Measurements from ENCODE around the gene GRIN2A. TPM values are rescaled to one million over a fixed set of nuclear protein-coding genes. Genes with fewer than 3 reads are reported as not detected.

GRIN2A gene
- total RNA-seq, 1 donor from 2014 or later: 5.3 TPM

- no peak for DNase-seq (ENCODE audit: low spot score)
Observed at GRCh38 chr16:9821331-9821730, 360.9 kb downstream of the GRIN2A start.

GRCh38 chr16:9820476-9821246 lies 361.6 kb downstream of the GRIN2A start:
- no peak for DNase-seq (ENCODE audit: low spot score)

GRCh38 chr16:9818702-9819101 lies 363.5 kb downstream of the GRIN2A start:
- DNase-seq (ENCODE audit: low spot score): no peak

- no peak for DNase-seq (ENCODE audit: low spot score)
Observed at GRCh38 chr16:9817586-9817985, 364.6 kb downstream of the GRIN2A start.

GRCh38 chr16:9816644-9817043 lies 365.6 kb downstream of the GRIN2A start:
- no peak for DNase-seq (ENCODE audit: low spot score)

GRCh38 chr16:9813665-9814064 lies 368.6 kb downstream of the GRIN2A start:
- no peak for DNase-seq (ENCODE audit: low spot score)

GRCh38 chr16:9808210-9808609 lies 374.0 kb downstream of the GRIN2A start:
- no peak for DNase-seq (ENCODE audit: low spot score)

GRCh38 chr16:9807302-9807701 lies 374.9 kb downstream of the GRIN2A start:
- no peak for DNase-seq (ENCODE audit: low spot score)

- DNase-seq (ENCODE audit: low spot score): no peak
Observed at GRCh38 chr16:9805109-9805508, 377.1 kb downstream of the GRIN2A start.

- no peak for DNase-seq (ENCODE audit: low spot score)
Observed at GRCh38 chr16:9802160-9802559, 380.1 kb downstream of the GRIN2A start.

- DNase-seq (ENCODE audit: low spot score): no peak
Observed at GRCh38 chr16:9801651-9802050, 380.6 kb downstream of the GRIN2A start.

- DNase-seq (ENCODE audit: low spot score): no peak
Observed at GRCh38 chr16:9800186-9800738, 382.0 kb downstream of the GRIN2A start.

- no peak for DNase-seq (ENCODE audit: low spot score)
Observed at GRCh38 chr16:9798952-9799580, 383.2 kb downstream of the GRIN2A start.

- peak; percentile 3 for DNase-seq (ENCODE audit: low spot score)
Observed at GRCh38 chr16:9798474-9798873, 383.8 kb downstream of the GRIN2A start.

GRCh38 chr16:9797306-9797705 lies 384.9 kb downstream of the GRIN2A start:
- DNase-seq (ENCODE audit: low spot score): no peak

GRCh38 chr16:9793623-9794022 lies 388.6 kb downstream of the GRIN2A start:
- no peak for DNase-seq (ENCODE audit: low spot score)

- DNase-seq (ENCODE audit: low spot score): no peak
Observed at GRCh38 chr16:9791556-9791955, 390.7 kb downstream of the GRIN2A start.

- DNase-seq (ENCODE audit: low spot score): no peak
Observed at GRCh38 chr16:9790199-9790598, 392.0 kb downstream of the GRIN2A start.

- no peak for DNase-seq (ENCODE audit: low spot score)
Observed at GRCh38 chr16:9787717-9788116, 394.5 kb downstream of the GRIN2A start.

- no peak for DNase-seq (ENCODE audit: low spot score)
Observed at GRCh38 chr16:9780831-9781230, 401.4 kb downstream of the GRIN2A start.

GRCh38 chr16:9778849-9779248 lies 403.4 kb downstream of the GRIN2A start:
- no peak for DNase-seq (ENCODE audit: low spot score)

GRCh38 chr16:9775998-9776397 lies 406.2 kb downstream of the GRIN2A start:
- DNase-seq (ENCODE audit: low spot score): no peak

- no peak for DNase-seq (ENCODE audit: low spot score)
Observed at GRCh38 chr16:9773289-9773688, 408.9 kb downstream of the GRIN2A start.
